LNCaP clone FGC (cell line): Measurements from ENCODE around the gene C5orf22.

Experiments used
- DNase-seq: peaks from one replicate; pipeline ENCODE4 v3.0.0-alpha.2; 2011; ENCODE audit warnings: low read depth
- H3K4me3 ChIP-seq: 2 replicates; pipeline ENCODE4 v1.5.1; 2011; ENCODE audit warnings: mild to moderate bottlenecking, low read depth, low read length, control low read depth
- TF ChIP-seq, protein P1 (sequence below): IDR thresholded peaks from 2 replicates; pipeline ENCODE4 v1.5.1; 2012; ENCODE audit warnings: mild to moderate bottlenecking; ENCODE audit not compliant: control insufficient read depth, insufficient read depth; ENCODE audit errors: extremely low read depth

The C5orf22 gene

DNA sequence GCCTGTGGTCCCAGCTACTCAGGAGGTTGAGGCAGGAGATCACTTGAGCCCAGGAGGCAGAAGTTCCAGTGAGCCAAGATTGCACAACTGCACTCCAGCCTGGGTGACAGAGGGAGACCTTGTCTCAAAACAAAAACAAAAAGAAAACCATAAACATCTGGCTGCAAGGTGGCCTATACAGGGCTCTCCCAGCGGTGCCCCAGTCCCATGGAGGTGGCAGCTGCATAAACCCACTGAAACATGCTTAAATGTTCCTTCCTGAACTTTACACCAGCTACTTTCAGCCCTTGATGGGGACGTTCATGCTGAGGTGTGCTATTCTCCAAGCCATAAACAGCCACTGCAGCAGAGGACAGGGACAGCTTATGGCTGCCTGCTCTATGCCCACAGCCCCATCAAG, 35.8 kb upstream of the C5orf22 start:
- DNase-seq: no peak
- H3K4me3 ChIP-seq: no peak overlapping the region
- TF ChIP-seq, protein P1, sequence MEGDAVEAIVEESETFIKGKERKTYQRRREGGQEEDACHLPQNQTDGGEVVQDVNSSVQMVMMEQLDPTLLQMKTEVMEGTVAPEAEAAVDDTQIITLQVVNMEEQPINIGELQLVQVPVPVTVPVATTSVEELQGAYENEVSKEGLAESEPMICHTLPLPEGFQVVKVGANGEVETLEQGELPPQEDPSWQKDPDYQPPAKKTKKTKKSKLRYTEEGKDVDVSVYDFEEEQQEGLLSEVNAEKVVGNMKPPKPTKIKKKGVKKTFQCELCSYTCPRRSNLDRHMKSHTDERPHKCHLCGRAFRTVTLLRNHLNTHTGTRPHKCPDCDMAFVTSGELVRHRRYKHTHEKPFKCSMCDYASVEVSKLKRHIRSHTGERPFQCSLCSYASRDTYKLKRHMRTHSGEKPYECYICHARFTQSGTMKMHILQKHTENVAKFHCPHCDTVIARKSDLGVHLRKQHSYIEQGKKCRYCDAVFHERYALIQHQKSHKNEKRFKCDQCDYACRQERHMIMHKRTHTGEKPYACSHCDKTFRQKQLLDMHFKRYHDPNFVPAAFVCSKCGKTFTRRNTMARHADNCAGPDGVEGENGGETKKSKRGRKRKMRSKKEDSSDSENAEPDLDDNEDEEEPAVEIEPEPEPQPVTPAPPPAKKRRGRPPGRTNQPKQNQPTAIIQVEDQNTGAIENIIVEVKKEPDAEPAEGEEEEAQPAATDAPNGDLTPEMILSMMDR: no peak

DNA sequence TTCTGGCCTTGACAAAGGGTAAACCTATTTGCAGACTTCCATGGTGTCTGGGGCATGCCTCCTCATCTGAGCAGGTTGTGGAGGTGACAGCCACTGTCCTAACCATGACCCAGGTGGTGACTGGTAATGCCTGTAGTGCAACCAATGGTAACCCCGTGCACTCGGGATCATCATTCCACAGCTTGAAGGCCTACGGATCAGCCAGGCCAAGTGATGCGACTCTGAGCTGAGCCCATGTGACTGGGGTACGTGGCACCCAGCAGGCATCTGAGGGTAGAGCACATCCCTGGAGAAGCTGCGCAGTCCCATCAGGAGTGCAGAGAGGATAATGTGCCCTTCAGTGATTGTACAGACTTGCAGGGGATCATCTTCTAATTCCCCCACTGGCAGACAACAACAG, 35.2 kb upstream of the C5orf22 start:
- TF ChIP-seq, protein P1: no peak
- no peak overlapping the region for H3K4me3 ChIP-seq
- no peak for DNase-seq

DNA sequence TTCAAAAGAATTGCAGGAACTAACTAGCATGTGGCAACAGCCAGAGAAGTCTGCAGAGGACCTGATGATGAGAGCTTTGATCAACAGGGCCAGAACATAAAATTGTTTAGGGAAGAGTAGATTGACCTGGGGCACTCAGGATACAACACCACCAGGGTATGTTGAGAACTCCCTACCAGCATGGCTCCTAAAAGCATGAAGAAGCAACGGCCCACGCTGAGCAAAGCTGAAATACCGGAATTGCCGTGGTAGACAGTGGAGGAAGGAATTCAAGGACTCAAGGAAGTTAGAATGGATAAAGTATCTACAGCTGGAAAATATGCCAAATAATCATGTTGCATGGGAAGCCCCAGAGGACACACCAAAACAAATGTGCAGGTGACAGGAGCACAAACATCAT, 31.8 kb upstream of the C5orf22 start:
- H3K4me3 ChIP-seq: no peak overlapping the region
- no peak for DNase-seq
- TF ChIP-seq, protein P1: no peak

DNA sequence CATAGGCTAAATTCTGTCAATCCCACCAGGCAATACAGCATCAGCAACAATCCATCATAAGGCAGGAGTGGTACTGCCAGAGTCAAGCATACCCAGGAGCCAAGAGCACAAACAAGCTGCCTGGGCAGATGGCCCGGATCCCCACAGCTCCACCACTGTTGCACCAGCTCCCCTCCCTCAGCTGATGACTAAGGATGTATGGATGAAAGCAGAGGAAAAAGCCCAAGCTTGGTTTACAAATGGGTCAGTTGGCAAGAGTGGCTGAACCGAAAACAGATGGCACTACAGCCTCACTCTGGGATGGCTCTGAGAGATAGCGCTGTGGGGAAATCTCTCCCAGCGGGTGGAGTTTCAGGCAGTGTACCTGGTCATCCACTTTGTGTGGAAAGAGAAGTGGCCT, 29.6 kb upstream of the C5orf22 start:
- TF ChIP-seq, protein P1: no peak
- DNase-seq: no peak
- no peak overlapping the region for H3K4me3 ChIP-seq

DNA sequence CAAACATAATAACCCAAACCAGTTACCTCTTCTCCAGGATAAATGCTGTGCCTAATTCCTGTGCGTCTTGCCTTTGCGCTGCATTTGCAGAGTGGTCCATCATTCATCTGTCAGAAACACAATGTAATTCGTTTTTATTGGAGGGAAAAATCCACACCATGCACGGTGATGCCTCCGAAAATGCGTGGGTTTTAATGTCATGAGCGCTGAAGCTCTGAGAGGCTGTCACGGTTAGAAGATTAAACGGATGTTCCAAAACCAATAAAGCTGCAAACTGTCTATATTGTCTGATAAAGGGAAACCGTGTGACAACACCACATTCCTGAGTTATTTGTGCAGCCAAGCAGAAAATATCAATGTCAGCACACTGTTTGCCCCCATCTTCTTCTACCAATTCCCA, 27.6 kb upstream of the C5orf22 start:
- no peak for DNase-seq

DNA sequence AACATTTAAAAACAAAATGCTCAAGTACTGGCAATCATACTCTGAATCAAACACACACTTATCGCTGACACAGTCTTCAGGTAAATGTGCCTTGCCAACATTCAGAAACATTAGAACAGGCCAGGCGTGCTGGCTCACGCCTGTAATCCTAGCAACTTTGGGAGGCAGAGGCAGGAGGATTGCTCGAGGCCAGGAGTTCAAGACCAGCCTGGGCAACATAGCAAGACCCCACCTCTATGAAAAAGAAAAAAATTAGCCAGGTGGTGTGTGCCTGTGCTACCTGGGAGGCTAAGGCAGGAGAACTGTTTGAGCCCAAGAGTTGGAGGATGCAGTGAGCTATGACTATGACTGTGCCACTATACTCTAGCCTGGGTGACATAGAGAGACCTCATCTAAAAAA, 20.8 kb upstream of the C5orf22 start:
- TF ChIP-seq, protein P1: no peak
- H3K4me3 ChIP-seq: no peak overlapping the region
- DNase-seq: no peak

More for the DNA sequence above, 27.6 kb upstream of the C5orf22 start:
- TF ChIP-seq, protein P1: no peak
- H3K4me3 ChIP-seq: no peak overlapping the region

DNA sequence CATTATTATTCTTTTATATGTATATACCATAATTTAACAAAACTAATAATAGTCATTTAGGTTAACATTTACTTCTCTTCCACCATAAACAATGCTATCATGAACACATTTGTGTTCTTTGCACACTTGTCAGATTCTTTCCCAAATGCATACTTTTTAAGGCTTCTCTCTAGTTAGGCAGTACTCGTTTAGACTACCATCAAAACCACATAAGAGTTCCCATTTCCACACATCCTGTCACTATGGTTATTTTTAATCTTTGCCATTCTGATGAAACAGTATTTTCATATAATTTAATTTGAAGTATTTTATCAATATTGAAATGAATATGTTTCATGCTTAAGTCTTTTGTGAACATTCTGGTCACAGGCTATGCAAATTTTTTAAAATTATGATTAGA, 15.3 kb upstream of the C5orf22 start:
- H3K4me3 ChIP-seq: no peak overlapping the region
- TF ChIP-seq, protein P1: no peak
- DNase-seq: no peak
